ENCODE measurements around the gene ISM2. TPM values are rescaled to one million over a fixed set of nuclear protein-coding genes. Genes with fewer than 3 reads are reported as not detected.

Gene ISM2
- total and polyA plus RNA-seq, 2 of the 13 experiments (the other 11 are each of a cell fraction or from before 2014, with no cell fraction given) = 1.8 to 40.7 TPM

DNA sequence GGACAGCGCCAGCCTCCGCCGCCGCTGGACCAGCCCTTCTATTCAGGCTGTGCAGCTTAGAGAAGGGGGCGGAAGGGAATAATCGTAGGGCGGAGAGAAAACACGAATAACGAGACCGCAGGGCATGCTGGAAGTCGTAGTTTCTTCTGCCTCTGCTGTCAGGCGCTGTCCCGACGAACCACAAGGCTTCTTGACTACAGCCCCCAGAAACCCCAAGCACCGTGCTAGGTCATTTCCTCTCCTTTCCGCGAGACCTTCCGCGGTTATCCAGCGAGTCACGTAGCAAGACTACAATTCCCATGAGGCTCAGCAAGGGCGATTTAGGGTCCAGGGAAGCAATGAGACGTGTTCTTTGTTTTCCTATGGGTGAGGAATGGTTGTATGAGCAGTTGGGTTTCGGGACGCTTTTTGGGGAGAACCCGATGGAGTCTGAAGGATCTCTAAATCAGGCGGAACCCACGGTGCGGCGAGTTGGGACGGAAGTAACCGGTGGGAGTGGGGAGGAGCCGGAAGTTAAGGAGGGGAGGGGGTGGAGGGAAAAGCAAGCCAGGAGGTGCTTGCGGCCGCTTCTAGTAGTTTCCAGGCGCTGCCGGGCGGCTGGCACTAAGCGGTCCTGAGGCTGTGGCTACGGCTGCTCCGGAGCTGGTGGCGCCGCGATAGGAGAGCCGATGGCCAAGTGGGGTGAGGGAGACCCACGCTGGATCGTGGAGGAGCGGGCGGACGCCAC lies 40.9 kb downstream of the ISM2 start, which contains the start of the genes AHSA1 and VIPAS39 (continued):
- TF ChIP-seq ZNF318 (CRISPR knock-in tag; IDR thresholded peaks at IDR 0.05) = no peak; the same call in 1 of the 2 replicates
- TF ChIP-seq ZSCAN9 (CRISPR knock-in tag; IDR thresholded peaks at IDR 0.05; ENCODE audit: borderline replicate concordance) = peak; percentile 84; the same call in 1 of the 2 replicates
- TF ChIP-seq, protein P1, sequence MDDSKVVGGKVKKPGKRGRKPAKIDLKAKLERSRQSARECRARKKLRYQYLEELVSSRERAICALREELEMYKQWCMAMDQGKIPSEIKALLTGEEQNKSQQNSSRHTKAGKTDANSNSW (CRISPR knock-in tag; IDR thresholded peaks at IDR 0.05; ENCODE audit: borderline replicate concordance) = 0 out of 2 replicates have a peak, but pooled peaks have one; percentile 30
- TF ChIP-seq SAP130 (CRISPR knock-in tag; IDR thresholded peaks at IDR 0.05; ENCODE audit: low read depth) = peak; percentile 69
- TF ChIP-seq ZNF564 (CRISPR knock-in tag; IDR thresholded peaks at IDR 0.05) = 0 out of 2 replicates have a peak, but pooled peaks have one; percentile 21
- TF ChIP-seq CCDC6 (CRISPR knock-in tag; IDR thresholded peaks at IDR 0.05) = peak; percentile 55; the same call in 1 of the 2 replicates
- no peak; the same call in 1 of the 2 replicates for TF ChIP-seq FOSL2 (CRISPR knock-in tag; IDR thresholded peaks at IDR 0.05)
- TF ChIP-seq HCFC1 (IDR thresholded peaks at IDR 0.05; ENCODE audit: low read depth, low read length) = peak; percentile 98
- no peak for TF ChIP-seq FIP1L1 (IDR thresholded peaks at IDR 0.05; ENCODE audit: borderline replicate concordance, insufficient read depth, low read depth, low read length)
- peak; percentile 58; the same call in 1 of the 2 replicates for TF ChIP-seq ZNF225 (CRISPR knock-in tag; IDR thresholded peaks at IDR 0.05)
- no peak for TF ChIP-seq ZNF431 (CRISPR knock-in tag; IDR thresholded peaks at IDR 0.05; ENCODE audit: borderline replicate concordance, low read depth)
- TF ChIP-seq ZNF510 (CRISPR knock-in tag; IDR thresholded peaks at IDR 0.05; ENCODE audit: low read depth) = 0 out of 2 replicates have a peak, but pooled peaks have one; percentile 20
- TF ChIP-seq JDP2 (CRISPR knock-in tag; IDR thresholded peaks at IDR 0.05; ENCODE audit: borderline replicate concordance) = no peak
- TF ChIP-seq ZNF720 (CRISPR knock-in tag; IDR thresholded peaks at IDR 0.05) = no peak
- TF ChIP-seq ZMYM3 (CRISPR knock-in tag; IDR thresholded peaks at IDR 0.05) = 0 out of 2 replicates have a peak, but pooled peaks have one; percentile 28
- TF ChIP-seq GATAD1 (CRISPR knock-in tag; IDR thresholded peaks at IDR 0.05) = peak; percentile 81
- TF ChIP-seq ZNF570 (CRISPR knock-in tag; IDR thresholded peaks at IDR 0.05; ENCODE audit: borderline replicate concordance) = no peak
- TF ChIP-seq PITX1 (CRISPR knock-in tag; IDR thresholded peaks at IDR 0.05) = 0 out of 2 replicates have a peak, but pooled peaks have one; percentile 9
- 0 out of 2 replicates have a peak, but pooled peaks have one; percentile 19 for TF ChIP-seq THYN1 (CRISPR knock-in tag; IDR thresholded peaks at IDR 0.05; ENCODE audit: borderline replicate concordance, low read depth)
- peak; percentile 65 for TF ChIP-seq SP2 (CRISPR knock-in tag; IDR thresholded peaks at IDR 0.05)
- TF ChIP-seq ZNF335 (CRISPR knock-in tag; IDR thresholded peaks at IDR 0.05) = peak; percentile 81; the same call in 1 of the 2 replicates
- TF ChIP-seq ZNF3 (CRISPR knock-in tag; IDR thresholded peaks at IDR 0.05) = peak; percentile 15; the same call in 1 of the 2 replicates

Measured in HepG2 (cell line).